ENCODE data around the gene TFDP2.
A peak's percentile ranks its signal among the peaks of the same experiment; 100 is the strongest.

The TFDP2 gene

DNA sequence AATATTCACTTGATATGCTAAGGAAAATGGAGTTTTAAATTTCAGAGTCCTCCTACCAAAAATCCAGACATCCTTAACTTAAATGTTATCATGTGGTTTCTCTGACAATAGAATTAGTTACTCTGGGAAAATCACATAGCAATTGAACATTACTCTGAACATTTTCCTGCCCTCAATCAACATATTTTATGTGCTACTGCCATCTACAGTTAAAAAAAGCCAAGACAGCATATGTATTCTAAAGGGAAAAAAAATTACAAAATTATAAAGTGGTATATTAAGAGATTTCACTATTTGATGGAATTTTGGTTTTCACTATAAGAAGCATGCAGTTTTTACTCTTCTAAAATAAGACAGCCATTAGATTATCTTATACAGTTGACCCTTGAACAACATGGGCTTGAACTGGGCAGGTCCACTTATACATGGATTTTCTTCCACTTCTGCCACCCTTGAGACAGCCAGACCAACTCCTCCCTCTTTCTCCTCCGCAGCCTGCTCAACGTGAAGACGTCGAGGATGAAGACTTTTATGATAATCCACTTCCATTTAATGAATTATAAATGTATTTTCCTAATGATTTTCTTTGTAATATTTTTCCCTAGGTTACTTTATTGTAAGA is 150.6 kb downstream of the TFDP2 start:
- Histone ChIP-seq H3K9me3 (ENCODE audit: insufficient read depth, low read depth, low read length) (no peaks in the 10 kb centered on the region), H3K36me3 (ENCODE audit: insufficient read depth, low read length) (peaks cover 55% of the 10 kb centered on the region), H3K4me1 (ENCODE audit: insufficient read depth, low read length, poor library complexity, severe bottlenecking) (no peaks in the 10 kb centered on the region), H3K4me3 (ENCODE audit: low read length, poor library complexity, severe bottlenecking) (no peak overlapping the region), H3F3A (ENCODE audit: low read depth) (no peaks in the 10 kb centered on the region; the same call in 1 of the 2 replicates), H2AFZ (ENCODE audit: low read length) (no peak overlapping the region), H3K9ac (ENCODE audit: low read depth, low read length, poor library complexity, severe bottlenecking) (no peak overlapping the region), H3K79me2 (ENCODE audit: insufficient read depth, low read length) (peaks cover 80% of the 10 kb centered on the region), H3K9me2 (replicated peaks; ENCODE audit: low read depth, low read length) (no peaks in the 10 kb centered on the region), H3K27me3 (ENCODE audit: insufficient read depth, low read length, poor library complexity, severe bottlenecking) (no peaks in the 10 kb centered on the region), H4K20me1 (ENCODE audit: insufficient read depth, low read length, poor library complexity, severe bottlenecking) (peaks cover 66% of the 10 kb centered on the region), H3K4me2 (ENCODE audit: low read depth, low read length, poor library complexity, severe bottlenecking) (no peak overlapping the region)
- TF ChIP-seq EZH2phosphoT487 (IDR thresholded peaks at IDR 0.05; ENCODE audit: borderline replicate concordance), result no peak
- TF ChIP-seq, protein P1, sequence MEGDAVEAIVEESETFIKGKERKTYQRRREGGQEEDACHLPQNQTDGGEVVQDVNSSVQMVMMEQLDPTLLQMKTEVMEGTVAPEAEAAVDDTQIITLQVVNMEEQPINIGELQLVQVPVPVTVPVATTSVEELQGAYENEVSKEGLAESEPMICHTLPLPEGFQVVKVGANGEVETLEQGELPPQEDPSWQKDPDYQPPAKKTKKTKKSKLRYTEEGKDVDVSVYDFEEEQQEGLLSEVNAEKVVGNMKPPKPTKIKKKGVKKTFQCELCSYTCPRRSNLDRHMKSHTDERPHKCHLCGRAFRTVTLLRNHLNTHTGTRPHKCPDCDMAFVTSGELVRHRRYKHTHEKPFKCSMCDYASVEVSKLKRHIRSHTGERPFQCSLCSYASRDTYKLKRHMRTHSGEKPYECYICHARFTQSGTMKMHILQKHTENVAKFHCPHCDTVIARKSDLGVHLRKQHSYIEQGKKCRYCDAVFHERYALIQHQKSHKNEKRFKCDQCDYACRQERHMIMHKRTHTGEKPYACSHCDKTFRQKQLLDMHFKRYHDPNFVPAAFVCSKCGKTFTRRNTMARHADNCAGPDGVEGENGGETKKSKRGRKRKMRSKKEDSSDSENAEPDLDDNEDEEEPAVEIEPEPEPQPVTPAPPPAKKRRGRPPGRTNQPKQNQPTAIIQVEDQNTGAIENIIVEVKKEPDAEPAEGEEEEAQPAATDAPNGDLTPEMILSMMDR (conservative IDR thresholded peaks at IDR 0.05; ENCODE audit: low read length), result peak; percentile 65

DNA sequence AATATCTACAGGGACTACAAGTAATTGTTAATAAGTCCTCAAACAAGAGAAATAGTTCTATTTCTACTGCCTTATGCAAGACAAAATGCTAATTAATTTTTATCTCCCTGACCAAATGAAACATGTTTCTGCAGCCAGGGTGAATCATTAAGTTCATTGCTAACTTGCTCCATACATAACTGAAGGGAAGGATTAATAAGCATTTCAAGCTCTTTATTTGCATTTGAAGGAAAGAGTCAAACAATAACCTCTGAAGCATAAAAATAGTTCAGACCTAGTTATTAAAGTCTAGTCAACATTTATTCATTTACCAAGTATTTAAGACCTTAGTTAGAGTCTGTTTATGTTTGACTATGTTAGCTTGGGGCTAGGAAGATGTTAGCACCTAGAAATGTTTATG is 152.9 kb downstream of the TFDP2 start:
- H3K4me3 ChIP-seq (ENCODE audit: low read length, poor library complexity, severe bottlenecking), result no peak overlapping the region
- no peaks in the 10 kb centered on the region for H3K27me3 ChIP-seq (ENCODE audit: insufficient read depth, low read length, poor library complexity, severe bottlenecking)
- no peak overlapping the region for H3K9ac ChIP-seq (ENCODE audit: low read depth, low read length, poor library complexity, severe bottlenecking)
- TF ChIP-seq, protein P1 (conservative IDR thresholded peaks at IDR 0.05; ENCODE audit: low read length), result no peak
- no peak for TF ChIP-seq EZH2phosphoT487 (IDR thresholded peaks at IDR 0.05; ENCODE audit: borderline replicate concordance)
- H2AFZ ChIP-seq (ENCODE audit: low read length), result no peak overlapping the region
- H3K36me3 ChIP-seq (ENCODE audit: insufficient read depth, low read length), result peaks cover 55% of the 10 kb centered on the region
- no peaks in the 10 kb centered on the region for H3K9me2 ChIP-seq (replicated peaks; ENCODE audit: low read depth, low read length)
- peaks cover 54% of the 10 kb centered on the region for H4K20me1 ChIP-seq (ENCODE audit: insufficient read depth, low read length, poor library complexity, severe bottlenecking)
- no peaks in the 10 kb centered on the region for H3K9me3 ChIP-seq (ENCODE audit: insufficient read depth, low read depth, low read length)
- H3K79me2 ChIP-seq (ENCODE audit: insufficient read depth, low read length), result peaks cover 72% of the 10 kb centered on the region
- no peaks in the 10 kb centered on the region for H3K4me1 ChIP-seq (ENCODE audit: insufficient read depth, low read length, poor library complexity, severe bottlenecking)
- no peak overlapping the region for H3K4me2 ChIP-seq (ENCODE audit: low read depth, low read length, poor library complexity, severe bottlenecking)
- H3F3A ChIP-seq (ENCODE audit: low read depth), result no peaks in the 10 kb centered on the region; the same call in 1 of the 2 replicates

DNA sequence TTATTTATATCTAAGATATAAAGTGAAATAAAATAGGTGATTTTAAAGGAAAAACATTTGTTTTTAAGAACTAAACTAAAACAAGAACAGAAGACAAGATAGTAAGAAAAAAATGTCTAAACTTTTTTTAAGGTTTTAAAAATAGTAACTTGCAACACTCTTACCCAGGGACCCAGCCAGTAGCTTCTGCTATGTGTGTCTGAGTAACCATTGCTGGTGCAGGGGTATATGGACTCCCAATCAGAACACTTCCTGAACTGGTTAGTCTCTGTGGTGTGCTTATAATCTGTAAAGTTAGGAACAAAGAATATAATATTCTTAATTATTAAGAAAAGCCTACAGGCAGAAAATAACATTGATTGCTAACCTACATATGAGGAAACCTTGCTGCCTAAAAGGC is 154.5 kb downstream of the TFDP2 start:
- no peaks in the 10 kb centered on the region for H3F3A ChIP-seq (ENCODE audit: low read depth)
- TF ChIP-seq EZH2phosphoT487 (IDR thresholded peaks at IDR 0.05; ENCODE audit: borderline replicate concordance), result no peak
- TF ChIP-seq, protein P1 (conservative IDR thresholded peaks at IDR 0.05; ENCODE audit: low read length), result no peak
- no peak overlapping the region for H3K4me3 ChIP-seq (ENCODE audit: low read length, poor library complexity, severe bottlenecking)
- no peaks in the 10 kb centered on the region for H3K27me3 ChIP-seq (ENCODE audit: insufficient read depth, low read length, poor library complexity, severe bottlenecking)
- no peak overlapping the region for H2AFZ ChIP-seq (ENCODE audit: low read length)
- H3K9me2 ChIP-seq (replicated peaks; ENCODE audit: low read depth, low read length), result no peaks in the 10 kb centered on the region
- H3K4me1 ChIP-seq (ENCODE audit: insufficient read depth, low read length, poor library complexity, severe bottlenecking), result no peaks in the 10 kb centered on the region
- H3K36me3 ChIP-seq (ENCODE audit: insufficient read depth, low read length), result peaks cover 51% of the 10 kb centered on the region
- no peaks in the 10 kb centered on the region for H3K9me3 ChIP-seq (ENCODE audit: insufficient read depth, low read depth, low read length)
- H3K9ac ChIP-seq (ENCODE audit: low read depth, low read length, poor library complexity, severe bottlenecking), result no peak overlapping the region
- H3K4me2 ChIP-seq (ENCODE audit: low read depth, low read length, poor library complexity, severe bottlenecking), result no peak overlapping the region
- peaks cover 42% of the 10 kb centered on the region for H4K20me1 ChIP-seq (ENCODE audit: insufficient read depth, low read length, poor library complexity, severe bottlenecking)
- peaks cover 62% of the 10 kb centered on the region for H3K79me2 ChIP-seq (ENCODE audit: insufficient read depth, low read length)

All from Loucy (cell line).